Progenitor cell of endocrine pancreas (in vitro differentiated cells): ENCODE data around the gene SYNGR2. TPM values are rescaled to one million over a fixed set of nuclear protein-coding genes. Genes with fewer than 3 reads are reported as not detected.
"Not testable (repeated sequence)": the region's sequence is repeated elsewhere in the genome, so short reads cannot be mapped to it uniquely, and the experiment has no call there.

Source experiments
- DNase-seq: peaks from one replicate; pipeline ENCODE4 v3.0.0; 2021; ENCODE audit warnings: low spot score; ENCODE audit not compliant: unreplicated experiment
- H3K27ac Mint-ChIP-seq: 2 replicates; pipeline ENCODE4 v1.8.0; 2021; ENCODE audit warnings: mild to moderate bottlenecking, moderate library complexity, mixed read lengths
- H3K27me3 Mint-ChIP-seq: 2 replicates; pipeline ENCODE4 v1.8.0; 2021; ENCODE audit warnings: mixed read lengths
- H3K36me3 Mint-ChIP-seq: 2 replicates; pipeline ENCODE4 v1.8.0; 2022; ENCODE audit warnings: mixed read lengths; ENCODE audit not compliant: insufficient read depth
- H3K4me1 Mint-ChIP-seq: 2 replicates; pipeline ENCODE4 v1.8.0; 2021; ENCODE audit warnings: low read depth, mixed read lengths
- H3K4me3 Mint-ChIP-seq: 2 replicates; pipeline ENCODE4 v1.8.0; 2021; ENCODE audit warnings: low read depth, mild to moderate bottlenecking, moderate library complexity, mixed read lengths
- H3K9me3 Mint-ChIP-seq: 2 replicates; pipeline ENCODE4 v1.8.0; 2021; ENCODE audit warnings: low read depth, mixed read lengths
- total RNA-seq: library from RNA; stranded (reverse); gene quantifications from 2 replicates; pipeline ENCODE4 v1.2.1, GENCODE V29; 2021
- TF ChIP-seq, protein P1 (sequence below): fragments of 200-600 bp; sonication (generic); IDR thresholded peaks from one replicate; pipeline ENCODE4 v1.5.0; 2021; ENCODE audit warnings: antibody characterized with exemption, mild to moderate bottlenecking; ENCODE audit not compliant: unreplicated experiment

The SYNGR2 gene
- total RNA-seq, 1 donor from 2014 or later = 51.5 TPM

GRCh38 chr17:78166416-78166815 lies 2.0 kb upstream of the SYNGR2 start:
- no peak for DNase-seq
- Mint-ChIP-seq H3K4me1 (no peaks in the 10 kb centered on the region), H3K27ac (no peak overlapping the region), H3K9me3 (no peaks in the 10 kb centered on the region), H3K36me3 (no peaks in the 10 kb centered on the region), H3K4me3 (no peak overlapping the region), H3K27me3 (no peaks in the 10 kb centered on the region)
- TF ChIP-seq, protein P1, sequence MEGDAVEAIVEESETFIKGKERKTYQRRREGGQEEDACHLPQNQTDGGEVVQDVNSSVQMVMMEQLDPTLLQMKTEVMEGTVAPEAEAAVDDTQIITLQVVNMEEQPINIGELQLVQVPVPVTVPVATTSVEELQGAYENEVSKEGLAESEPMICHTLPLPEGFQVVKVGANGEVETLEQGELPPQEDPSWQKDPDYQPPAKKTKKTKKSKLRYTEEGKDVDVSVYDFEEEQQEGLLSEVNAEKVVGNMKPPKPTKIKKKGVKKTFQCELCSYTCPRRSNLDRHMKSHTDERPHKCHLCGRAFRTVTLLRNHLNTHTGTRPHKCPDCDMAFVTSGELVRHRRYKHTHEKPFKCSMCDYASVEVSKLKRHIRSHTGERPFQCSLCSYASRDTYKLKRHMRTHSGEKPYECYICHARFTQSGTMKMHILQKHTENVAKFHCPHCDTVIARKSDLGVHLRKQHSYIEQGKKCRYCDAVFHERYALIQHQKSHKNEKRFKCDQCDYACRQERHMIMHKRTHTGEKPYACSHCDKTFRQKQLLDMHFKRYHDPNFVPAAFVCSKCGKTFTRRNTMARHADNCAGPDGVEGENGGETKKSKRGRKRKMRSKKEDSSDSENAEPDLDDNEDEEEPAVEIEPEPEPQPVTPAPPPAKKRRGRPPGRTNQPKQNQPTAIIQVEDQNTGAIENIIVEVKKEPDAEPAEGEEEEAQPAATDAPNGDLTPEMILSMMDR = no peak

GRCh38 chr17:78168903-78169793 lies 767 bp downstream of the SYNGR2 start:
- Mint-ChIP-seq H3K9me3 (no peaks in the 10 kb centered on the region), H3K4me3 (peak overlapping the region; percentile 73), H3K4me1 (no peaks in the 10 kb centered on the region), H3K27ac (no peak overlapping the region), H3K27me3 (no peaks in the 10 kb centered on the region), H3K36me3 (peaks cover 4% of the 10 kb centered on the region)
- TF ChIP-seq, protein P1 = no peak
- peak; percentile 28 for DNase-seq

- no peak overlapping the region for H3K27ac Mint-ChIP-seq
- no peak for DNase-seq
- H3K9me3 Mint-ChIP-seq = no peaks in the 10 kb centered on the region
- no peaks in the 10 kb centered on the region for H3K27me3 Mint-ChIP-seq
- peaks cover 5% of the 10 kb centered on the region for H3K36me3 Mint-ChIP-seq
- no peaks in the 10 kb centered on the region for H3K4me1 Mint-ChIP-seq
- H3K4me3 Mint-ChIP-seq = peak overlapping the region; percentile 45
- TF ChIP-seq, protein P1 = no peak
Measured at GRCh38 chr17:78170692-78171590, 2.6 kb downstream of the SYNGR2 start.

DNA sequence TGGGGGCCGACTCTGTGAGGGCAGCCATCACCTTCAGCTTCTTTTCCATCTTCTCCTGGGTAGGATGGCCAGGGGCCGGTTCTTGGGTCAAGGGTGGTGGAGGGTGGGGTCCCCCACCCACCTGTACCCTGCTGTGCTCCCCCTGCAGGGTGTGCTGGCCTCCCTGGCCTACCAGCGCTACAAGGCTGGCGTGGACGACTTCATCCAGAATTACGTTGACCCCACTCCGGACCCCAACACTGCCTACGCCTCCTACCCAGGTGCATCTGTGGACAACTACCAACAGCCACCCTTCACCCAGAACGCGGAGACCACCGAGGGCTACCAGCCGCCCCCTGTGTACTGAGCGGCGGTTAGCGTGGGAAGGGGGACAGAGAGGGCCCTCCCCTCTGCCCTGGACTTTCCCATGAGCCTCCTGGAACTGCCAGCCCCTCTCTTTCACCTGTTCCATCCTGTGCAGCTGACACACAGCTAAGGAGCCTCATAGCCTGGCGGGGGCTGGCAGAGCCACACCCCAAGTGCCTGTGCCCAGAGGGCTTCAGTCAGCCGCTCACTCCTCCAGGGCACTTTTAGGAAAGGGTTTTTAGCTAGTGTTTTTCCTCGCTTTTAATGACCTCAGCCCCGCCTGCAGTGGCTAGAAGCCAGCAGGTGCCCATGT lies 3.3 kb downstream of the SYNGR2 start:
- H3K27ac Mint-ChIP-seq, H3K4me1 Mint-ChIP-seq, H3K4me3 Mint-ChIP-seq: not testable (repeated sequence)

GRCh38 chr17:78172249-78173051 lies 4.1 kb downstream of the SYNGR2 start:
- Mint-ChIP-seq H3K27ac (no peak overlapping the region), H3K4me3 (no peak overlapping the region)

More for the DNA sequence above, 3.3 kb downstream of the SYNGR2 start:
- not testable (repeated sequence) for H3K27me3 Mint-ChIP-seq, H3K9me3 Mint-ChIP-seq, H3K36me3 Mint-ChIP-seq, DNase-seq

More at GRCh38 chr17:78172249-78173051, 4.1 kb downstream of the SYNGR2 start:
- H3K4me1 Mint-ChIP-seq = no peaks in the 10 kb centered on the region
- H3K36me3 Mint-ChIP-seq = peaks cover 5% of the 10 kb centered on the region
- no peaks in the 10 kb centered on the region for H3K9me3 Mint-ChIP-seq
- no peak for DNase-seq
- TF ChIP-seq, protein P1 = no peak
- no peaks in the 10 kb centered on the region for H3K27me3 Mint-ChIP-seq
